Suprapubic skin (tissue), 4 donors: ENCODE results near the gene KIF18B.

Experiments
- EP300 ChIP-seq: sonication (generic); formaldehyde crosslinking; IDR thresholded peaks from one replicate; pipeline ENCODE4 v1.6.1; 2017; ENCODE audit warnings: antibody characterized with exemption
- POLR2A ChIP-seq, 2 donors: fragments of 450-650 bp; IDR thresholded peaks; one replicate each; pipeline ENCODE4 v1.6.1; 2017; ENCODE audit warnings: antibody characterized with exemption in 2 of 2, mild to moderate bottlenecking in 2 of 2, moderate library complexity in 2 of 2
- POLR2AphosphoS5 ChIP-seq, 3 donors: sonication (generic); formaldehyde crosslinking; IDR thresholded peaks; one replicate each; pipeline ENCODE4 v1.6.1; 2017; ENCODE audit warnings: antibody characterized with exemption in 3 of 3
- TF ChIP-seq, protein P1 (sequence below), 2 donors: fragments of 200-600 bp in 1 of 2; fragments of 450-650 bp in 1 of 2; sonication (generic) in 1 of 2; IDR thresholded peaks; one replicate each; pipeline ENCODE4 v1.5.1; 2016 to 2019; ENCODE audit warnings: antibody characterized with exemption in 2 of 2, mild to moderate bottlenecking in 1 of 2, moderate library complexity in 1 of 2

DNA sequence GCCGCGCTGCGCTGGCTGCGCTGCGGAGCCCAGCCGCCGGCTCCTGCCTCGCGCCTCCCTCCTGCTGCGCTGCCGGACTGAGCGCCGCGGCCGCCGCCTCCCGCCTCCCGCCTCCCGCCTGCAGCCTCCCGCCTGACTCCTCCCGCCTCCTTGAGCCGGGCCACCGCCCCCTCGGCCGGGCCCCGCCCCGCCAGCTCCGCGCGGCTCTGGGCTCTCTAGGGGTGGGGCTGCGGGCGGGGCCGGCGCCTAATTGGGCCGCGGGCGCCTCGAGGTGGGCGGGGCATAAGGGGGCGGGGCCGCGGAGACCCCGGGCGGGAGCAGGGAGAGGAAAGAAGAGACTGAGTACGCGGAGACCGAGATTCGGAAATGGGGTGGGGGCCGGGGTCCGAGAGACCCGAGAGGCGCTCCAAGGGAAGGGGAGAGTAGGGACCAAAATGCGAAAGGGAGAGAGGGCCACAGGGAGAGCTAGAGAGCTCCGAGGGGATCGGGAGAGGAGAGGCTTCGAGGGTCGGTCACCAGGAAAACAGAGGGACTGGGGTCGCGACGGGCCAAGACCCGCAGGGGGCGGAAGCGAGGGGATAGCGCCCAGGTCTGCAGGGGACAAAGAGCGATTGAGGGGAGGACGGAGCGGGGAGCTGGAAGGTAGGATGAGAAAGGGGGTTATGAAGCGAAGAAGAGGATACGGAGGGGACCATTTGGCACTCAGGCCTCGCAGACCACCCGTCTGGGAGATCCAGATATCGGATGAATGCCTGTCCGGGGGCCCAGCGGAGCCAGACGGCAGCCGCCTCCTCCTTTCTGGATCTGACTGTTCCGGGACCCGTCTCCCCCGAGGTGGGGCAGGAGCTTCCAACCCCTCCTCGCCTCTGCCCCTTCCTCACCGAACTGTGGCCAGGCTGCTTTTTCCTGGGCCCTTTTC, 20.9 kb upstream of the KIF18B start, which contains the start of gene C1QL1:
- TF ChIP-seq EP300 = no peak
- TF ChIP-seq, protein P1, sequence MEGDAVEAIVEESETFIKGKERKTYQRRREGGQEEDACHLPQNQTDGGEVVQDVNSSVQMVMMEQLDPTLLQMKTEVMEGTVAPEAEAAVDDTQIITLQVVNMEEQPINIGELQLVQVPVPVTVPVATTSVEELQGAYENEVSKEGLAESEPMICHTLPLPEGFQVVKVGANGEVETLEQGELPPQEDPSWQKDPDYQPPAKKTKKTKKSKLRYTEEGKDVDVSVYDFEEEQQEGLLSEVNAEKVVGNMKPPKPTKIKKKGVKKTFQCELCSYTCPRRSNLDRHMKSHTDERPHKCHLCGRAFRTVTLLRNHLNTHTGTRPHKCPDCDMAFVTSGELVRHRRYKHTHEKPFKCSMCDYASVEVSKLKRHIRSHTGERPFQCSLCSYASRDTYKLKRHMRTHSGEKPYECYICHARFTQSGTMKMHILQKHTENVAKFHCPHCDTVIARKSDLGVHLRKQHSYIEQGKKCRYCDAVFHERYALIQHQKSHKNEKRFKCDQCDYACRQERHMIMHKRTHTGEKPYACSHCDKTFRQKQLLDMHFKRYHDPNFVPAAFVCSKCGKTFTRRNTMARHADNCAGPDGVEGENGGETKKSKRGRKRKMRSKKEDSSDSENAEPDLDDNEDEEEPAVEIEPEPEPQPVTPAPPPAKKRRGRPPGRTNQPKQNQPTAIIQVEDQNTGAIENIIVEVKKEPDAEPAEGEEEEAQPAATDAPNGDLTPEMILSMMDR (IDR thresholded peaks at IDR 0.05) = no peak
- TF ChIP-seq POLR2AphosphoS5 (IDR thresholded peaks at IDR 0.05) = no peak
- TF ChIP-seq POLR2A (IDR thresholded peaks at IDR 0.05) = no peak
